Measurements from ENCODE around the gene TTYH3.

The TTYH3 gene

DNA sequence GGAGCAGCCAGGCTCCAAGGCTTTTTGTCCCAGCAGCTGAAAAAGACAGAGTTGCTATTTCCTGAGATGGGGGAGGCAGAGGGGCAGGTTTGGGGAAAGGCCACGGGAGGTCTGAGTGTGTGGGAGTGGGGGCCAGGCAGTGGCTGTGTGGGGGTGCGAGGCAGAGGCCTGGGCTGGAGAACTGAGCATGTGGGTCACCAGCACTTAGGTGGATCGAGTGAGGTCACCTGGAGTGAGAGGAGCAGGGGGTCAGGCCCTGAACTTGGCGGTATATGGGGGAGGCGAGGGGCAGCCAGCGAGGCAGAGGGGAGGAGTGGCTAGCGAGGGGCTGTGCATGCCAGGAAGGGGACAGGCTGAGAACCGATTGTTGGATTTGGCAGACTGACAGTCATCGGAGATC is 44.7 kb upstream of the TTYH3 start:
- TF ChIP-seq MAX (IDR thresholded peaks at IDR 0.05), result no peak
- TF ChIP-seq FOXM1 (IDR thresholded peaks at IDR 0.05; ENCODE audit: borderline replicate concordance, low read depth), result no peak
- no peak for TF ChIP-seq TAF1 (IDR thresholded peaks at IDR 0.05; ENCODE audit: low read depth)
- TF ChIP-seq EP300 (IDR thresholded peaks at IDR 0.05; ENCODE audit: borderline replicate concordance), result no peak
- TF ChIP-seq, protein P1, sequence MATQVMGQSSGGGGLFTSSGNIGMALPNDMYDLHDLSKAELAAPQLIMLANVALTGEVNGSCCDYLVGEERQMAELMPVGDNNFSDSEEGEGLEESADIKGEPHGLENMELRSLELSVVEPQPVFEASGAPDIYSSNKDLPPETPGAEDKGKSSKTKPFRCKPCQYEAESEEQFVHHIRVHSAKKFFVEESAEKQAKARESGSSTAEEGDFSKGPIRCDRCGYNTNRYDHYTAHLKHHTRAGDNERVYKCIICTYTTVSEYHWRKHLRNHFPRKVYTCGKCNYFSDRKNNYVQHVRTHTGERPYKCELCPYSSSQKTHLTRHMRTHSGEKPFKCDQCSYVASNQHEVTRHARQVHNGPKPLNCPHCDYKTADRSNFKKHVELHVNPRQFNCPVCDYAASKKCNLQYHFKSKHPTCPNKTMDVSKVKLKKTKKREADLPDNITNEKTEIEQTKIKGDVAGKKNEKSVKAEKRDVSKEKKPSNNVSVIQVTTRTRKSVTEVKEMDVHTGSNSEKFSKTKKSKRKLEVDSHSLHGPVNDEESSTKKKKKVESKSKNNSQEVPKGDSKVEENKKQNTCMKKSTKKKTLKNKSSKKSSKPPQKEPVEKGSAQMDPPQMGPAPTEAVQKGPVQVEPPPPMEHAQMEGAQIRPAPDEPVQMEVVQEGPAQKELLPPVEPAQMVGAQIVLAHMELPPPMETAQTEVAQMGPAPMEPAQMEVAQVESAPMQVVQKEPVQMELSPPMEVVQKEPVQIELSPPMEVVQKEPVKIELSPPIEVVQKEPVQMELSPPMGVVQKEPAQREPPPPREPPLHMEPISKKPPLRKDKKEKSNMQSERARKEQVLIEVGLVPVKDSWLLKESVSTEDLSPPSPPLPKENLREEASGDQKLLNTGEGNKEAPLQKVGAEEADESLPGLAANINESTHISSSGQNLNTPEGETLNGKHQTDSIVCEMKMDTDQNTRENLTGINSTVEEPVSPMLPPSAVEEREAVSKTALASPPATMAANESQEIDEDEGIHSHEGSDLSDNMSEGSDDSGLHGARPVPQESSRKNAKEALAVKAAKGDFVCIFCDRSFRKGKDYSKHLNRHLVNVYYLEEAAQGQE (IDR thresholded peaks at IDR 0.05; ENCODE audit: low read depth), result no peak
- no peak for TF ChIP-seq TCF12 (IDR thresholded peaks at IDR 0.05; ENCODE audit: low read depth)
- TF ChIP-seq EGR1 (IDR thresholded peaks at IDR 0.05), result no peak
- no peak for TF ChIP-seq NFIC (IDR thresholded peaks at IDR 0.05)

DNA sequence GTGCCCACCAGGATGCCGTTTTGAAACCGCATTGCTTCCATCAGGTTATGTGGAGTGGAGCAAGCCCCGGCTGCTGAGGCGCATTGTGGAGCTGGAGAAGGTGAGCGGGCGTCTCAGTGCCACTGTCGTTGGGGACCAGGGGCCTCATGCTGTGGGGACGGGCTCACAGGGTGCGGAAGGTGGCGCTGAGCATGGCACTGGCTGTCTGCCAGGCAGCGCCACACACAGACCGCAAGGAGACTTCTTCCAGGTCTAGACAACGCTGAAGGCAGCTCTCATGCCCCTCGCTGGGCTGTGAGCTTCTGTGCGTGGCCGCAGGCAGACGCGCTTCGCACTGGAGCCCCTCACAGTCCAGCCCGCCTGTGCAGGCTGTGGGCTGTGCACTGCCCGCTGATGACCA is 44.0 kb upstream of the TTYH3 start:
- no peak for TF ChIP-seq CREB1 (IDR thresholded peaks at IDR 0.05; ENCODE audit: low read depth)
- TF ChIP-seq, protein P1 (IDR thresholded peaks at IDR 0.05; ENCODE audit: low read depth), result no peak
- TF ChIP-seq ZBTB7A (IDR thresholded peaks at IDR 0.05; ENCODE audit: low read depth), result no peak
- no peak for TF ChIP-seq MAX (IDR thresholded peaks at IDR 0.05)
- no peak for TF ChIP-seq FOXM1 (IDR thresholded peaks at IDR 0.05; ENCODE audit: borderline replicate concordance, low read depth)
- TF ChIP-seq TAF1 (IDR thresholded peaks at IDR 0.05; ENCODE audit: low read depth), result no peak
- TF ChIP-seq TEAD4 (IDR thresholded peaks at IDR 0.05), result no peak

DNA sequence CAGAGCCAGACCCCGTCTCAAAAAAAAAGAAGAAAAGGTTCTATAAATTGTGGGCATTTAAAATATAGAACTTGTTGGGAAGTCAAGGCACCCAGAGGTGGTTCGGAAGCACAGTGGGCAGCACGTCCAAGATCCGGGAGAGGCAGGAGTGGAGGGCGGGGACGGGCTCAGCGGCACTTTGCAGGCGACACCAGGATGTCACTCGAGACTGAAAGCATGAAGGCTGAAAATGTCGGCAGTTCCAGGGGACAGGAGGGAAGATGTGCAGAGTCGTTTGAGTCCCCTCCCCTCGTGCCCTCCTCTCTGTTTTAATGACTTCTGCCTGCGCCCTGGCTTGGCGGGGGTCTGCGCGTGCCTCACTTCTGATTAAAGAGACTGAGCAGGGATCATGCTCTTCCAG is 42.4 kb upstream of the TTYH3 start:
- TF ChIP-seq NFIC (IDR thresholded peaks at IDR 0.05) (no peak), FOXM1 (IDR thresholded peaks at IDR 0.05; ENCODE audit: borderline replicate concordance, low read depth) (no peak), TCF12 (IDR thresholded peaks at IDR 0.05; ENCODE audit: low read depth) (no peak), CEBPB (IDR thresholded peaks at IDR 0.05) (no peak), CREB1 (IDR thresholded peaks at IDR 0.05; ENCODE audit: low read depth) (no peak), TEAD4 (IDR thresholded peaks at IDR 0.05) (no peak), YY1 (IDR thresholded peaks at IDR 0.05; ENCODE audit: low read depth) (no peak), EP300 (IDR thresholded peaks at IDR 0.05; ENCODE audit: borderline replicate concordance) (no peak), USF1 (IDR thresholded peaks at IDR 0.05) (no peak), MAX (IDR thresholded peaks at IDR 0.05) (no peak), RAD21 (IDR thresholded peaks at IDR 0.05; ENCODE audit: low read depth) (no peak), TAF1 (IDR thresholded peaks at IDR 0.05; ENCODE audit: low read depth) (no peak)

DNA sequence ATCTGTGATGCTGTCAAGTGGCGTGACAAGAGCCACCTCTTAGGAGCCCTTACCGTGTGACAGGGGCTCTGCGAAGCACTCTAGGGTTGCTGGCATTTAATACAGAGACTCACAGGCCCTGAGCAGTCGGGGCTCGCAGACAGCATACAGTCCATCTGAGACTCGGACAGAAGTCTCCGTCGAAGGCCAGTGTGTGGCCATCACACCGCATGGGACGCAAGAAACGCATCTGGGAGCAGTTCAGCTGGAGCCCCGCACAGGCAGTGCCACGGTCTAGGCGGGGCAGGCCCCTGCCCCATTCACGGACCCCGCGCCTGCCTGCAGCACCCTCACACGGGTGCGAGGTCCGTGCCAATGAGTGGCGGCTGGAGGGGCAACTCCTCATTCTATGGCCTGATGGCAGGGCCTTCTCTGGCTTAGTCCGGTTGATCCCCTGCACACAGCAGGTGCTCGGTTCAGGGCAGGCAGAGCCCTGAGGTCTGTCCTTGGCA is 39.4 kb upstream of the TTYH3 start:
- TF ChIP-seq TEAD4 (IDR thresholded peaks at IDR 0.05) (no peak), RAD21 (IDR thresholded peaks at IDR 0.05; ENCODE audit: low read depth) (no peak), TCF12 (IDR thresholded peaks at IDR 0.05; ENCODE audit: low read depth) (no peak), FOXM1 (IDR thresholded peaks at IDR 0.05; ENCODE audit: borderline replicate concordance, low read depth) (no peak), EGR1 (IDR thresholded peaks at IDR 0.05) (no peak), NFIC (IDR thresholded peaks at IDR 0.05) (no peak), ZBTB7A (IDR thresholded peaks at IDR 0.05; ENCODE audit: low read depth) (no peak), USF1 (IDR thresholded peaks at IDR 0.05) (no peak), EP300 (IDR thresholded peaks at IDR 0.05; ENCODE audit: borderline replicate concordance) (no peak), TAF1 (IDR thresholded peaks at IDR 0.05; ENCODE audit: low read depth) (no peak), YY1 (IDR thresholded peaks at IDR 0.05; ENCODE audit: low read depth) (no peak), MAX (IDR thresholded peaks at IDR 0.05) (no peak), CEBPB (IDR thresholded peaks at IDR 0.05) (no peak), CREB1 (IDR thresholded peaks at IDR 0.05; ENCODE audit: low read depth) (no peak)
- TF ChIP-seq, protein P1 (IDR thresholded peaks at IDR 0.05; ENCODE audit: low read depth), result no peak
